Stimulated activated CD4-positive, alpha-beta T cell treated with anti-CD3 and anti-CD28 coated beads, Interleukin-1b, Interleukin-23, amount 100 ng/mL, for 48 hours (primary cell): ENCODE data around the gene PSPC1.
"Not testable (repeated sequence)": the region's sequence is repeated elsewhere in the genome, so short reads cannot be mapped to it uniquely, and the experiment has no call there.

Source experiments
- DNase-seq: peaks from one replicate; pipeline ENCODE4 v3.0.0-alpha.2; 2020

The PSPC1 gene

GRCh38 chr13:19782727-19783682 is at the start of gene PSPC1:
PSPC1 (minus strand) TSS chr13:19782945; CDS start chr13:19782757, 188 bp downstream.
- DNase-seq = peak; percentile 95

- DNase-seq = no peak
Measured at GRCh38 chr13:19822673-19823072, 39.9 kb upstream of the PSPC1 start.

GRCh38 chr13:19818223-19818842 is 35.6 kb upstream of the PSPC1 start:
- peak; percentile 40 for DNase-seq

- DNase-seq = no peak
Measured at GRCh38 chr13:19817510-19818158, 34.9 kb upstream of the PSPC1 start.

- no peak for DNase-seq
Measured at GRCh38 chr13:19817106-19817505, 34.4 kb upstream of the PSPC1 start.

- not testable (repeated sequence) for DNase-seq
Measured at GRCh38 chr13:19815842-19816241, 33.1 kb upstream of the PSPC1 start.

GRCh38 chr13:19810996-19811881 is 28.5 kb upstream of the PSPC1 start:
- DNase-seq = no peak

GRCh38 chr13:19810151-19810550 is 27.4 kb upstream of the PSPC1 start:
- DNase-seq = no peak

- DNase-seq = no peak
Measured at GRCh38 chr13:19805765-19806164, 23.0 kb upstream of the PSPC1 start.

- DNase-seq = no peak
Measured at GRCh38 chr13:19795956-19796355, 13.2 kb upstream of the PSPC1 start.

GRCh38 chr13:19794631-19795030 is 11.9 kb upstream of the PSPC1 start:
- no peak for DNase-seq

GRCh38 chr13:19791953-19792537 is 9.3 kb upstream of the PSPC1 start:
- DNase-seq = no peak

GRCh38 chr13:19782049-19782726 is 557 bp downstream of the PSPC1 start:
- peak; percentile 52 for DNase-seq

- no peak for DNase-seq
Measured at GRCh38 chr13:19781526-19781925, 1.2 kb downstream of the PSPC1 start.

GRCh38 chr13:19780753-19781418 is 1.9 kb downstream of the PSPC1 start:
- DNase-seq = peak; percentile 20

GRCh38 chr13:19772306-19772705 is 10.4 kb downstream of the PSPC1 start:
- DNase-seq = no peak

GRCh38 chr13:19769854-19770253 is 12.9 kb downstream of the PSPC1 start:
- DNase-seq = no peak

- DNase-seq = no peak
Measured at GRCh38 chr13:19767966-19768365, 14.8 kb downstream of the PSPC1 start.

GRCh38 chr13:19766591-19766990 is 16.2 kb downstream of the PSPC1 start:
- no peak for DNase-seq

- no peak for DNase-seq
Measured at GRCh38 chr13:19764237-19764636, 18.5 kb downstream of the PSPC1 start.

GRCh38 chr13:19763618-19764017 is 19.1 kb downstream of the PSPC1 start:
- no peak for DNase-seq
